ENCODE measurements around the gene GRIK4.

GRIK4 gene

DNA sequence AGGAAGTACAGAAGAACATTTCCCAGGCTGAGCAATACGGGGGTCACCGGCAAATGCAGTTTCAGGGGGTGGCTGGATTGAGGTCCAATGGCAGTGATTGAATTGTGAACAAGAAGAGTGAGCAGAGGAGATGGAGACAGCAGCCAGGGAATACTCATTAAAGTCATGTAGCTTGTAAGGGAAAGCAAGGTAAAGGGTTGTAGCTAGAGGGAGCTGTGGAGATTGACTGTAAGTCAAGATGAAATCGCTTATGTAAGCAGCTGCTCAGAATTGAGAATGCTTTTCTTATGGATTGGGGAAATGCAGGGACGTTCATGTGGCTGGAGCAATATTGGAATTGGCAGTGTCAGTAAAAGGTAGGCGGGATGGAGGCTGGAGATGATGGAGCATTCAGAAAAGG is 401.0 kb downstream of the GRIK4 start:
- no peak overlapping the region for H3K4me3 Mint-ChIP-seq

DNA sequence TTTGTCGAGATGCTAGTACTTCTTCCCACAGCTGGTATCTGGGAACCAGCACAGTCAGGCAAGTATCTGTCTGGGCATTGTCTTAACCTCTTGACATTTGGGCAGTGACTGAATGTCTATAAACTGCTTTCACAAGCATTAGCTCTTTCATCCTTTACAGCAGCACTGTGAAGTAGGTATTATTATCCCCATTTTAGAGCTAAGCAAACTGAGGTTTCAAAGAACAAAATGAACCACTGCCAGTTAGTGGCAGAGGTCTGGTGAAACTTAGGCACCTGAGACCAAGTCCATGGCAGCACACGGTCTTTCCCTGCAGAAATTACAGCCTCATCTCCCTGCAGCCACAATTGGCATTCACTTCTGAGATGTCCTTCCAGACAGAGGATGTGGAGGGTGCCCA is 401.4 kb downstream of the GRIK4 start:
- Mint-ChIP-seq H3K4me1 (ENCODE audit: low read depth) (no peaks in the 10 kb centered on the region), H3K27ac (no peak overlapping the region), H3K36me3 (ENCODE audit: low read depth) (no peaks in the 10 kb centered on the region), H3K9me3 (no peaks in the 10 kb centered on the region), H3K4me3 (no peak overlapping the region), H3K27me3 (peaks cover 6% of the 10 kb centered on the region)

More for the DNA sequence above, 401.0 kb downstream of the GRIK4 start:
- Mint-ChIP-seq H3K9me3 (no peaks in the 10 kb centered on the region), H3K27me3 (peaks cover 6% of the 10 kb centered on the region), H3K27ac (no peak overlapping the region), H3K36me3 (ENCODE audit: low read depth) (no peaks in the 10 kb centered on the region), H3K4me1 (ENCODE audit: low read depth) (no peaks in the 10 kb centered on the region)

DNA sequence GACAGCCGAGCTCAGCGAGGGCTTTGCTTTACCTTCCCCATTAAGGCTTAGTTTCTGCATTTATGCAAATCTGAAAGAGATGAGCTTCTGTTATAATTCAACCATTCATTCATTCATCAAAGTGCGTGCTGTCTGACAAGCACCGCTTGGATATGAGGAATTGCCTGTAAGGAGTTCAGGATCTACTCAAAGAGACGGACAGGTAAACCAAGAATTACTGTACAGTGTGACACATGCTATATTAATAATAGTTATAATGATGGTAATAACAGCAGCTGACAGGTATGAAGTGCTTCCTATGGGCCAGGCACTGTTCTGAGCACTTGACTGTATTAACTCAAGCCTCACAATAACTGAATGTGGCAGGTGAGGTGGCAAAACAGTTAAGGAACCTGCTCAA is 402.5 kb downstream of the GRIK4 start:
- no peaks in the 10 kb centered on the region for H3K4me1 Mint-ChIP-seq (ENCODE audit: low read depth)
- no peaks in the 10 kb centered on the region for H3K9me3 Mint-ChIP-seq
- no peak overlapping the region for H3K4me3 Mint-ChIP-seq
- H3K27me3 Mint-ChIP-seq, result peaks cover 6% of the 10 kb centered on the region
- H3K36me3 Mint-ChIP-seq (ENCODE audit: low read depth), result no peaks in the 10 kb centered on the region
- no peak overlapping the region for H3K27ac Mint-ChIP-seq

DNA sequence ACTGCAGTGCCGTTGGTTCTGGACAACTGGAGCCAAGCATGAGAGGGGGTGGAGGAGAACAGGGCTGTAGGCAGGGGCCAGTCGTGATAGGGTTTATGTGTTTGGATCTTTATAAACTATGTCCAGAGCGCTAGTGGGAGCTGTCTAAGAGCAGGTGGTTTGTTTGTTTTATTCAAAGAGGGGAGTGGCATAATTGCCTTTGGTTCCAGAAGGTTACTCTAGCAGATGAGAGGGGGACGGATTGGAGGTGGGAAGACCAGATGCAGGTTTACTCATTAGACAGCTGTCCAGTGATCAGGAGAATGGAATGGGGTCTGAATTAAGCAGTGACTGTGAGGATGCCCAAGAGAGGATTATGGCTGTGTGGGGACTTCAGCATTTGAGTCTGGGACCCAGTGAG is 403.1 kb downstream of the GRIK4 start:
- Mint-ChIP-seq H3K27me3 (peaks cover 6% of the 10 kb centered on the region), H3K4me1 (ENCODE audit: low read depth) (no peaks in the 10 kb centered on the region), H3K9me3 (no peaks in the 10 kb centered on the region), H3K4me3 (no peak overlapping the region), H3K27ac (no peak overlapping the region), H3K36me3 (ENCODE audit: low read depth) (no peaks in the 10 kb centered on the region)

DNA sequence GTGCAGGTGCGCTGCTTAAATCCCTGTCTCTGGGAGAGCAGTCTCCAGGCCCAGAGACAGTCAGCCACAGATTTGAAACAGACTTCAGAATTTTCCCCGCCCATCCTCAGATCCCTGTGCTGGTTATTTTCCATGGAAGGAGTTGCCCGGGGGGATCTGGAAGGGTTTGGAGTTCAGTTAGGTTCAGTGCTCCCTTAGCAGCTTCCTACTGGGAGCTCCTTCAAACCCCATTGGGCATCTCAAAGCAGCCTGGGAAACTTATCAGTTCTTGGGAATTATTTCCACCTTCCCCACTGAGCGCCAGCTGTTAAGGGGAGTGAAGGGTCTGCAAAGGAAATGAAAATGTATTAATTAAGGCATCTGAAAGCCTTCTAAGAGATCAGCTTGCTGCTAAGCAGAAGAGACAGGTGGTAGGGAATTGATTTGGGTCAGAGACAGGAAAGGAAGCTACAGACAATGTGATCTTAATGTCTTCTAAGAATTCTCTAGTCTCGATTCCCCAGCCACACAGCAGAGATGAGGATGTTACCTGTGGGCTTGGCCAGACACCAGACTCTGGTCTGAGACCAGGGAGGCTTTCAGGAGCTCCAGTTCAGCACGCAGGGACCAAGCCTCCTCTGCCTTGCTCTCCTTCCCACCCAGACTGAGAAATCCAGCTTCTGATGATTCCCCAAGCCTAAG is 406.2 kb downstream of the GRIK4 start:
- Mint-ChIP-seq H3K9me3 (no peaks in the 10 kb centered on the region), H3K4me1 (ENCODE audit: low read depth) (no peaks in the 10 kb centered on the region), H3K36me3 (ENCODE audit: low read depth) (no peaks in the 10 kb centered on the region), H3K27me3 (no peaks in the 10 kb centered on the region), H3K27ac (no peak overlapping the region), H3K4me3 (no peak overlapping the region)

DNA sequence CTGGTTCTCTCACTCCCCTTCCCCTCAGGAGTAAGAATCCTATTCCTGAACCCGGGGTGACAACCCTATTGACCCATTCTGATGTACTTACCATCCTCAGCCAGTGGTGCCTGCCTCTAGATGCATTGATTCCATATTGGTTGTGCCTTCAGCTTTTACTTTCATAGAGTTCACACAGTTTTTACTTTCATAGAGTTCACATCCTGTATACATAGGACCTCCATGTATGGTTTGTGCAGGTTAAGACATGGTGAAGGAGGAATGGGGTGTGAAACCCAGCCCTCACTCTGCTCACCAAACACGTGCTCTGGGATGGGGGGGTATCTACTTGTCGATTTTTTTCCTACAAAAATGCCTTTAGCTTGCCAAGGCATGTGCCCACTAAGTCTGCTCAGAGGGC is 406.7 kb downstream of the GRIK4 start:
- no peaks in the 10 kb centered on the region for H3K36me3 Mint-ChIP-seq (ENCODE audit: low read depth)
- H3K27ac Mint-ChIP-seq, result no peak overlapping the region
- no peaks in the 10 kb centered on the region for H3K4me1 Mint-ChIP-seq (ENCODE audit: low read depth)
- H3K27me3 Mint-ChIP-seq, result no peaks in the 10 kb centered on the region
- H3K9me3 Mint-ChIP-seq, result no peaks in the 10 kb centered on the region
- no peak overlapping the region for H3K4me3 Mint-ChIP-seq

DNA sequence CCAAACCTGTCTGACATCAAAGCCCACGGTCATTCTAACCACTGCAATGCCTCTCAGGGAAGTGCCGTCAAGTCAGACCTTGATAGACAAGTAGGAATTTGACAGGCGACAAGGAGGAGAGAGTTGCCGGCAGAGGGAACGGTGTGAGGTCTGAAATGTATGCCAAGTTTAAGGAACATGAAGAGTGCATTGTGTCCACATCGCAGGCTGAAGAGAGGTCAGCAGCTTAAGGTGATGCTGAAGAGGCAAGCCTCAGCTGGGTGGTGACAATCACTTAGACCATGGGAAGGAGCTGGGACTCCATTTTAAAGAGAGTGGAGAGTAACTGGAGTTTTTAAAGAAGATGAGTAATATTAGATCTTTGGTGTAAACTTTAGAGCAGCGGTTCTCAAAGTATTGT is 407.5 kb downstream of the GRIK4 start:
- no peaks in the 10 kb centered on the region for H3K27me3 Mint-ChIP-seq
- no peaks in the 10 kb centered on the region for H3K4me1 Mint-ChIP-seq (ENCODE audit: low read depth)
- H3K9me3 Mint-ChIP-seq, result no peaks in the 10 kb centered on the region
- H3K36me3 Mint-ChIP-seq (ENCODE audit: low read depth), result no peaks in the 10 kb centered on the region
- no peak overlapping the region for H3K4me3 Mint-ChIP-seq
- no peak overlapping the region for H3K27ac Mint-ChIP-seq

DNA sequence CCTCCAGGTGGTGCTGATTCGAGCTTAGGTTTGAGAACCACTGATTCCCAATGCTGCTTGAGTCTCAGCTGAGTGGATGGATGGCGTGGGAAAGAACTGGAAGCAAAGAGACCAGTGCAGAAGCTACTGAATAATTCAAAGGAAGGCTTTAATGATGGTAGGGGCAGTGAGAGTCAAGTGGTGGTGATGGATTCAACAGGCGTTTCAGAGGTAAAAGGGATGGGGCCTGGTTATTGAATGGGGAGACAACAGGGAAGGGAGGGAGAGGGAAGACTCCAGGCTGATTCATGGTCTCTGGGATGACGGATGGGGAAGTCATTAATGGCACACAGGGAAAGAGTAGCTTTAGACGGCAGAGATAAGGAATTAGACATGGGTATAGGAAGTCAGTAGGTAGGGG is 408.0 kb downstream of the GRIK4 start:
- H3K9me3 Mint-ChIP-seq, result no peaks in the 10 kb centered on the region
- H3K4me1 Mint-ChIP-seq (ENCODE audit: low read depth), result no peaks in the 10 kb centered on the region
- no peaks in the 10 kb centered on the region for H3K27me3 Mint-ChIP-seq
- no peak overlapping the region for H3K4me3 Mint-ChIP-seq
- H3K27ac Mint-ChIP-seq, result no peak overlapping the region
- H3K36me3 Mint-ChIP-seq (ENCODE audit: low read depth), result no peaks in the 10 kb centered on the region

DNA sequence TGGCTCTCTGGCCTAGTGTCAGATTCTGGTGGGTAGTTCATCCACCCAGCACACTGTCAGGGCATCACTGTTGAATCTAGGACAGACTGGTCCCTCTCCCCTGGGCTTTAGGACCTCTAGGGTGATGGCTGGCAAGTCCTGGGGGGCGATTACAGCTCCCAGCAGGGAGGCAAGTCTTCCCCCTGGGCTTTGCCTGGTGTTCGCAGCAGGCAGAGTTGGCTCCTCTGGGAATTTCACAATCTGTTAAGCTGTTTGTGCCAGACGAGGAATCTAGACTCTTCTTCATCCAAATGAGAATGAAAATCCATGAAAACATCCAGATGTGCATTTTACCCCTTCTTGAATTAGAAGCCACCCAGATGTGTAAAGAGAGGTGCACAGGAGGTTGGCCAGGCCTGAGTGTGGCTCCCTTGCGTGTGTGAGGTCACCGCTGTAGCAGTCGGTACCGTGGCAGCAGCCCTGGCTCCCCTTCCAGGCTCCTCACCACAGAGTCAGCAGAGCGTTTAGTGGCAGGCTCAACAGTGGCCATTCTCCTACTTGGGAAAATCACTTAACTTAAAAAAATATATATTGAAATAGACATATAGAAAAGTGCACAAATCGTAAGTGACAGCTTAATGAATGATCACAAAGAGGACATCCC is 412.4 kb downstream of the GRIK4 start:
- Mint-ChIP-seq H3K4me1 (ENCODE audit: low read depth) (no peaks in the 10 kb centered on the region), H3K27me3 (no peaks in the 10 kb centered on the region), H3K4me3 (no peak overlapping the region), H3K9me3 (no peaks in the 10 kb centered on the region), H3K36me3 (ENCODE audit: low read depth) (no peaks in the 10 kb centered on the region), H3K27ac (no peak overlapping the region)

DNA sequence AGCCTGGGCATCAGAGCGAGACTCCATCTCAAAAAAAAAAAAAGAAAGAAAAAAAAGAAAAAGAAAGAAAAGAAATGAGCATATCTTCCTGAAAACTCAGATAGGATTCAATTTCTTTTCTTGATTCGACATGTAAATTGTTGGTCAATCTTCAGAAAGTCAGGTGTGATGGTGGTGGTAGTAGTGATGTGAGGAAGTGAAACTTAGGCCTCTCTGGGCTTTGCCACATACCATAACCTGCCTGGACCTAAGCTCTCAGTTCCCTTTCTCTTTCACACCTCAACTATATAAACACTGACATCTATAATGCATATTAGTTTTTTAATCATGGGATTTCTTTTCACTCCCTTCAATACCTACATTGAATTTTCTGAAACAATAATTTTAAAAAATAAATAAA is 414.4 kb downstream of the GRIK4 start:
- Mint-ChIP-seq H3K4me1 (ENCODE audit: low read depth) (no peaks in the 10 kb centered on the region), H3K27ac (no peak overlapping the region), H3K4me3 (no peak overlapping the region), H3K27me3 (no peaks in the 10 kb centered on the region), H3K36me3 (ENCODE audit: low read depth) (no peaks in the 10 kb centered on the region), H3K9me3 (no peaks in the 10 kb centered on the region)

DNA sequence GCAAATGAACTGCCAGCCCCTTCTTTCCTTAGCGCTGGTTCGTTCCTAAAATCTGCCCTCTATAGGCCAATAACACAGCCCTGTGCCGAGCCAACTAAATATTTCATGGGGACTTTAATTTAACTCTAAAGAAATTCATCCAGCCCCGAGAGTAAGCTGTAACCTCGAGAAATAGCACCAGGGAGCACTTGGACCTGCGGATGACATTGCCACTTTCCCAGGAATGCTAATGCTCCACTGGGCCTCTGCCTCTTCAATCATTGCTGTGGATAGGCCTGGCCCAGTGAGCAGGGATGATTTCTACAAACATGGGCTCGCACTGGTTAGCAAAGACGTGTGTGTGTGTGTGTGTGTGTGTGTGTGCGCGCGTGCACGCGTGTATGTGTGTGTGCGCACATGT is 417.1 kb downstream of the GRIK4 start:
- H3K27me3 Mint-ChIP-seq, result no peaks in the 10 kb centered on the region
- H3K4me1 Mint-ChIP-seq (ENCODE audit: low read depth), result no peaks in the 10 kb centered on the region
- H3K36me3 Mint-ChIP-seq (ENCODE audit: low read depth), result no peaks in the 10 kb centered on the region
- no peak overlapping the region for H3K27ac Mint-ChIP-seq
- H3K4me3 Mint-ChIP-seq, result no peak overlapping the region
- H3K9me3 Mint-ChIP-seq, result no peaks in the 10 kb centered on the region

DNA sequence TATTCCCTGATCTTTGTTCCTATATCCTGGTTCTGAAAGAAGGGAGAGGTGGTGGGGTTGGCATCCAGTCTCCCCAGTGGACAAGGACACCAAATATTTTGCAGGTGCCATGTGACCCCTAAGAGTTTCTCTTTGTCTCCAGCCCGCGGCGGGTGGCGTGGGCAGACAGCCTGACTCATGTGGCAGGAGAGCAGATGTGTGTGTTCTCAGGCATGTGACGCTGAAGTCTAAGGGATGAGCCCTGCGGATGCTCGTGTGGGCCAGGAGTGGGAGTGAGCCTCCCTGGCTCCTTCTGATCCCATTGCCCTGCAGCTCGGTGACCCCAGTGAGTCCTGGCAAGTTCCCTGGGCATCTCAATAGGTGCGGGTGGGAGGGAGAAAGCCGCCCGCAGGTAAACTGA is 417.5 kb downstream of the GRIK4 start:
- Mint-ChIP-seq H3K36me3 (ENCODE audit: low read depth) (no peaks in the 10 kb centered on the region), H3K27me3 (no peaks in the 10 kb centered on the region), H3K4me1 (ENCODE audit: low read depth) (no peaks in the 10 kb centered on the region), H3K9me3 (no peaks in the 10 kb centered on the region), H3K27ac (no peak overlapping the region), H3K4me3 (no peak overlapping the region)

DNA sequence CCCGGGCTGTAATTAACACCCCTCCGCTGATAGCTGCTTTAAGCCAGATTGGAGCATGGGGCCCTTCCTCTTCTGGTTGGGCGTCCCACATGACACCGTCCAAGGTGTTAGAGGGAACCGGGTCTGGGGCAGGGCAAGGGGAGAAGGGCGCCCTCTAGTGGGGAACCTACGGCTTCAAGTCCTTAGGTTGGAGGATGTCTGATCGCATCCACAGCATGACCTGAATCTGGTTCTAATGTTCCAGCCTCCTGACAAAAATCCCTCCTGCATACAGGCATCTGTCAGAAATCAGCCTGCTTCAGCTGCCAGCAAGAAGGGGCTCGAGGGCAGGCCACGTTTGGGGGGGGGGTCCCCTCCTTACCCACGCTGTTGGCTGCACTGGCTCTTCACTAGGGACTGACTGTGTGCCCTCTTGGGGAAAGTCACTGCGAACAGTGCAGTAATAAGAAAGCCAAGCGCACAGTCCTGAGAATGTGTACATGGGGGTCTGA is 418.2 kb downstream of the GRIK4 start:
- no peak overlapping the region for H3K27ac Mint-ChIP-seq
- H3K4me3 Mint-ChIP-seq, result no peak overlapping the region
- no peaks in the 10 kb centered on the region for H3K36me3 Mint-ChIP-seq (ENCODE audit: low read depth)
- peaks cover under 1% of the 10 kb centered on the region for H3K27me3 Mint-ChIP-seq
- no peaks in the 10 kb centered on the region for H3K9me3 Mint-ChIP-seq
- H3K4me1 Mint-ChIP-seq (ENCODE audit: low read depth), result no peaks in the 10 kb centered on the region

DNA sequence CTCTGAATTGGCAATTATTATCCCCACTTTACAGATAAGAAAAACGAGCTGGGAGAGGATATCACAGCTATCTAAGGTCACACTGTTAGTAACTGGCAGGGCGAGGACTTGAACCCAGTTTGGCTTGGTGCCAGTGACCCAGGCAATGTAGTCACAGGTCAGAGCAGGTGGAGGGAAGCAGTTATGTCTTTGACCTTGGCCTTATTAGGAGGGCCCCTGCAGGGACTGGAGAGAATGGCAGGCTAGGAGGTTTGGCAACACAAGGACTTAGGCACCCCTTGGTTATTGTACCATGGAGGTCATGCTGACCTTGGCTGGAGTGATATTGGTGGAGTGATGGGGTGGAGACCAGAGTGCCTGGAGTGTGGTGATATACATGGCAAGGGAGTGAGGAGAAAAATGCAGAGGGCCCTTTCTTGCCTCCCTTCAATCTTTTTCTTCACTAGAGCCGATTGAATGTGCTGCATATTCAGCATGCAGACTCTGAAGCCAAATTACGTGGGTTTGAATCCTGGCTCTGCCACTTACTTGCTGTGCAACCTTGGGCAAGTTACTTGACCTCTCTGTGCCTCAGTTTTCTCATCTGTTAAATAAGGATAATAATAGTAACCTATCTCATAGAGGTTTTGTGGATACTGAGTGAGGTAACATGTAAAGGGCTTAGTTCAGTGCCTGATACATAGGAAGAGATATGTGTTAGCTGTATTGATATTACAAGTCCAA is 419.7 kb downstream of the GRIK4 start:
- Mint-ChIP-seq H3K36me3 (ENCODE audit: low read depth) (no peaks in the 10 kb centered on the region), H3K27me3 (peaks cover 7% of the 10 kb centered on the region), H3K4me3 (no peak overlapping the region), H3K9me3 (no peaks in the 10 kb centered on the region), H3K27ac (no peak overlapping the region), H3K4me1 (ENCODE audit: low read depth) (no peaks in the 10 kb centered on the region)

DNA sequence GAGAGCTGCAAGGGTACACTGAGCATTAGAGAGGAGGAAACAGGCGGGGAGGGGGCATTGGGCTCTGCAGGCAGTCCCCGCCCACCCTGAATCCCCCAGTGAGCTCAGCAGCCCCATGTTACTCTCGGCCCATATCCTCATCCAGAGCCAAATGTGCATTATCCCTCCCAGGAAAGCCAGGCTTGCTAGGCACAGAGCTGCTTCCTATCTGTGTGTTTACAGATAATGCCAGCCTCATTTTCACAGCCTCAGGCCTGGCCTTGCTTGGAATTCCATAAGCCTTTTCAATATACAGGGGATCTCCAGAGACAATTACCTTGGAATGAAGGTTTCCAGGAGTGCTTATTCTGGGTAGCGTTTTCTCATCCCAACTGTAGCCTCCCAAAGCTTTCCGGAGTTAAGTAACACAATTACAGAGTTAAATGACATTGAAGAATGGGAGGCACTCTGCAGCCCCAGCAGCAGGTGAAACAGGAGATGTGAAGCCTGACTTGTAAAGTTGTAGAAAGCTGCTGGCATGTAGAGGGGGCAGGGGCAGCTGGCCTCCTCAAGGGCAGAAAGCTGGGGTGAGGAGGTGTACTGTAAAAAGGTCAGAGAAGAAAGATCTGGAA is 420.9 kb downstream of the GRIK4 start:
- H3K36me3 Mint-ChIP-seq (ENCODE audit: low read depth), result no peaks in the 10 kb centered on the region
- no peaks in the 10 kb centered on the region for H3K4me1 Mint-ChIP-seq (ENCODE audit: low read depth)
- H3K9me3 Mint-ChIP-seq, result no peaks in the 10 kb centered on the region
- H3K4me3 Mint-ChIP-seq, result no peak overlapping the region
- H3K27me3 Mint-ChIP-seq, result peaks cover 8% of the 10 kb centered on the region
- no peak overlapping the region for H3K27ac Mint-ChIP-seq
